SK-N-SH treated with all-trans-retinoic acid at 6 μM for 48 hours (cell line): ENCODE measurements around the gene ADAMTS9.
A peak's percentile ranks its signal among the peaks of the same experiment; 100 is the strongest.

Source experiments
- ATAC-seq: fragments of 200-7000 bp; cut with Tn5 transposase; 3 replicates; pipeline ENCODE4 v1.9.1; 2020; ENCODE audit warnings: mild to moderate bottlenecking, moderate library complexity
- BACH2 ChIP-seq: fragments of 250-450 bp; sonication (Bioruptor Pico); IDR thresholded peaks from 2 replicates; pipeline ENCODE4 v1.9.0; 2021; ENCODE audit warnings: mild to moderate bottlenecking, borderline replicate concordance
- ESRRG ChIP-seq: fragments of 250-450 bp; sonication (Bioruptor Pico); IDR thresholded peaks from 2 replicates; pipeline ENCODE4 v1.6.1; 2021; ENCODE audit warnings: mild to moderate bottlenecking
- GLIS3 ChIP-seq: fragments of 250-450 bp; sonication (Bioruptor Pico); IDR thresholded peaks from 2 replicates; pipeline ENCODE4 v1.5.0; 2020; ENCODE audit warnings: mild to moderate bottlenecking, moderate library complexity
- OSR1 ChIP-seq: fragments of 250-450 bp; sonication (Bioruptor Pico); IDR thresholded peaks from 2 replicates; pipeline ENCODE4 v1.8.0; 2022; ENCODE audit warnings: moderate library complexity, mild to moderate bottlenecking, inconsistent platforms
- PPARA ChIP-seq: fragments of 250-450 bp; sonication (Bioruptor Pico); IDR thresholded peaks from 2 replicates; pipeline ENCODE4 v1.5.0; 2020; ENCODE audit warnings: mild to moderate bottlenecking, borderline replicate concordance
- RARB ChIP-seq: fragments of 250-450 bp; sonication (Bioruptor Pico); IDR thresholded peaks from 2 replicates; pipeline ENCODE4 v1.8.0; 2021; ENCODE audit warnings: mild to moderate bottlenecking, moderate library complexity
- SNAI2 ChIP-seq: fragments of 250-450 bp; sonication (Bioruptor Pico); IDR thresholded peaks from 2 replicates; pipeline ENCODE4 v1.5.0; 2020; ENCODE audit warnings: mild to moderate bottlenecking, moderate library complexity
- TCF4 ChIP-seq: fragments of 250-450 bp; sonication (Bioruptor Pico); IDR thresholded peaks from 2 replicates; pipeline ENCODE4 v1.8.0; 2021; ENCODE audit warnings: mild to moderate bottlenecking, moderate library complexity, borderline replicate concordance
- TOX ChIP-seq: fragments of 250-450 bp; sonication (Bioruptor Pico); IDR thresholded peaks from 2 replicates; pipeline ENCODE4 v1.8.0; 2021; ENCODE audit warnings: mild to moderate bottlenecking, moderate library complexity, borderline replicate concordance
- ZC3H10 ChIP-seq: fragments of 250-450 bp; sonication (Bioruptor Pico); IDR thresholded peaks from 2 replicates; pipeline ENCODE4 v1.5.1; 2021; ENCODE audit warnings: mild to moderate bottlenecking, moderate library complexity
- ZFP3 ChIP-seq: fragments of 250-450 bp; sonication (Bioruptor Pico); IDR thresholded peaks from 2 replicates; pipeline ENCODE4 v1.5.0; 2020; ENCODE audit warnings: mild to moderate bottlenecking, moderate library complexity
- ZFP30 ChIP-seq: fragments of 450-650 bp; formaldehyde crosslinking; IDR thresholded peaks from 2 replicates; pipeline ENCODE4 v1.5.0; 2022; ENCODE audit warnings: mild to moderate bottlenecking, moderate library complexity
- ZNF565 ChIP-seq: fragments of 450-650 bp; formaldehyde crosslinking; conservative IDR thresholded peaks from 2 replicates; pipeline ENCODE4 v1.5.0; 2020; ENCODE audit warnings: low read depth, mild to moderate bottlenecking, moderate library complexity
- ZNF70 ChIP-seq: fragments of 450-650 bp; formaldehyde crosslinking; IDR thresholded peaks from 2 replicates; pipeline ENCODE4 v1.5.0; 2020; ENCODE audit warnings: mild to moderate bottlenecking, moderate library complexity
- ZNF8 ChIP-seq: fragments of 450-650 bp; formaldehyde crosslinking; IDR thresholded peaks from 2 replicates; pipeline ENCODE4 v1.5.0; 2020; ENCODE audit warnings: mild to moderate bottlenecking, moderate library complexity
- TF ChIP-seq, protein P1 (sequence below): fragments of 250-450 bp; sonication (Bioruptor Pico); IDR thresholded peaks from 2 replicates; pipeline ENCODE4 v1.5.1; 2021; ENCODE audit warnings: mild to moderate bottlenecking, moderate library complexity
- TF ChIP-seq, protein P2 (sequence below): fragments of 250-450 bp; sonication (Bioruptor Pico); IDR thresholded peaks from 2 replicates; pipeline ENCODE4 v1.8.0; 2020; ENCODE audit warnings: mild to moderate bottlenecking, moderate library complexity, borderline replicate concordance
- TF ChIP-seq, protein P3 (sequence below): fragments of 250-450 bp; sonication (Bioruptor Pico); IDR thresholded peaks from 2 replicates; pipeline ENCODE4 v1.8.0; 2021; ENCODE audit warnings: low read depth, mild to moderate bottlenecking, moderate library complexity, borderline replicate concordance
- TF ChIP-seq, protein P4 (sequence below): fragments of 250-450 bp; sonication (Bioruptor Pico); IDR thresholded peaks from 2 replicates; pipeline ENCODE4 v1.5.0; 2020; ENCODE audit warnings: mild to moderate bottlenecking, moderate library complexity
- TF ChIP-seq, protein P5 (sequence below): fragments of 250-450 bp; sonication (Bioruptor Pico); IDR thresholded peaks from 2 replicates; pipeline ENCODE4 v1.5.1; 2020; ENCODE audit warnings: low read depth, mild to moderate bottlenecking, moderate library complexity

The ADAMTS9 gene, protein sequence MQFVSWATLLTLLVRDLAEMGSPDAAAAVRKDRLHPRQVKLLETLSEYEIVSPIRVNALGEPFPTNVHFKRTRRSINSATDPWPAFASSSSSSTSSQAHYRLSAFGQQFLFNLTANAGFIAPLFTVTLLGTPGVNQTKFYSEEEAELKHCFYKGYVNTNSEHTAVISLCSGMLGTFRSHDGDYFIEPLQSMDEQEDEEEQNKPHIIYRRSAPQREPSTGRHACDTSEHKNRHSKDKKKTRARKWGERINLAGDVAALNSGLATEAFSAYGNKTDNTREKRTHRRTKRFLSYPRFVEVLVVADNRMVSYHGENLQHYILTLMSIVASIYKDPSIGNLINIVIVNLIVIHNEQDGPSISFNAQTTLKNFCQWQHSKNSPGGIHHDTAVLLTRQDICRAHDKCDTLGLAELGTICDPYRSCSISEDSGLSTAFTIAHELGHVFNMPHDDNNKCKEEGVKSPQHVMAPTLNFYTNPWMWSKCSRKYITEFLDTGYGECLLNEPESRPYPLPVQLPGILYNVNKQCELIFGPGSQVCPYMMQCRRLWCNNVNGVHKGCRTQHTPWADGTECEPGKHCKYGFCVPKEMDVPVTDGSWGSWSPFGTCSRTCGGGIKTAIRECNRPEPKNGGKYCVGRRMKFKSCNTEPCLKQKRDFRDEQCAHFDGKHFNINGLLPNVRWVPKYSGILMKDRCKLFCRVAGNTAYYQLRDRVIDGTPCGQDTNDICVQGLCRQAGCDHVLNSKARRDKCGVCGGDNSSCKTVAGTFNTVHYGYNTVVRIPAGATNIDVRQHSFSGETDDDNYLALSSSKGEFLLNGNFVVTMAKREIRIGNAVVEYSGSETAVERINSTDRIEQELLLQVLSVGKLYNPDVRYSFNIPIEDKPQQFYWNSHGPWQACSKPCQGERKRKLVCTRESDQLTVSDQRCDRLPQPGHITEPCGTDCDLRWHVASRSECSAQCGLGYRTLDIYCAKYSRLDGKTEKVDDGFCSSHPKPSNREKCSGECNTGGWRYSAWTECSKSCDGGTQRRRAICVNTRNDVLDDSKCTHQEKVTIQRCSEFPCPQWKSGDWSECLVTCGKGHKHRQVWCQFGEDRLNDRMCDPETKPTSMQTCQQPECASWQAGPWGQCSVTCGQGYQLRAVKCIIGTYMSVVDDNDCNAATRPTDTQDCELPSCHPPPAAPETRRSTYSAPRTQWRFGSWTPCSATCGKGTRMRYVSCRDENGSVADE (N-terminal part only)

DNA sequence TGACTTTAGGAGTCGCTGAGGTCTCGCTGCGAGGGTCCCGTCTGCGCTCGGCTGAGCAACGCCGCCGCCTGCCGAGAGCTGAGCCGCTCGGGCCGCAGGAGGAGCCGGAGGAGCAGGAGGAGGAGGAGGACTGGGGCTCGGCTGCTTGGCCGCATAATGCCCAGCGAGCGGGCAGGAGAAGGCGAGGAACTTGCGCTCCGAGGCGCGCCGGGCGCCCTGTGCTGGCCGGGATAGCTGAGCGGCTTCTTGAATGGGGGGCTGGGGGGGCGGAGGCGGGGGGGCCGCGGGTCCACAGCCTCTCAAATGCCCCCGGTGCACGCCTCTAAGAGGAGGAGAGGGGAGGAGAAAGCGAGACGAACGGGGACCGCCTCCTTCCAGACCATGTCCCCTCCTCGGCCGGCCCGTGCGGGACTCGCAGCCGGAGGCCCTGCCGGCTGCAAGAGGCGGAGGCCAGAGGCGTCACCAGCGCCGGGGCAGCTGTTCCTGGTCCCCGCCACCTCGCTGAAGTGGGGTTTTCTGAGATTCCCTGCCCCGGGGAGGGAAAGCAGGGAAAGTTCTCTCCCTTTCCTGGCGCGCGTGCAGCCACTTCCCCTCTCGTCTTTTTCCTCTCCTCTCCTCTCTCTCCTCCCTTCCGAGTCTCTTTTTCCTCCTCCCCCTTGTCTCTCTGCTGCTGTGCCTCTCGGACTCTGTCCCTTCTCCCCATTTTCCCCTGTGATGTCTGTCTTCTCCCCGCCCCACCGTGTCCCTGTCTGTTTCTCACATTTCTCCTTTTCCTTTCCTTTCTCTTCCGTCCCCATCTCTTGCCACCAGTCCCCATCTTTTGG lies at the start of gene ADAMTS9:
ADAMTS9 (minus strand) TSS at position 220 of the 824 bp plus-strand sequence. CDS start 343 bp downstream, outside the sequence.
- peak; percentile 70 for ATAC-seq
- TF ChIP-seq GLIS3 (CRISPR knock-in tag) (no peak), ZFP30 (CRISPR knock-in tag) (no peak), ZC3H10 (CRISPR knock-in tag) (no peak), ZFP3 (CRISPR knock-in tag) (no peak), RARB (CRISPR knock-in tag) (no peak), PPARA (CRISPR knock-in tag) (no peak), ZNF70 (CRISPR knock-in tag) (peak; percentile 75; the same call in 1 of the 2 replicates)
- TF ChIP-seq, protein P1, sequence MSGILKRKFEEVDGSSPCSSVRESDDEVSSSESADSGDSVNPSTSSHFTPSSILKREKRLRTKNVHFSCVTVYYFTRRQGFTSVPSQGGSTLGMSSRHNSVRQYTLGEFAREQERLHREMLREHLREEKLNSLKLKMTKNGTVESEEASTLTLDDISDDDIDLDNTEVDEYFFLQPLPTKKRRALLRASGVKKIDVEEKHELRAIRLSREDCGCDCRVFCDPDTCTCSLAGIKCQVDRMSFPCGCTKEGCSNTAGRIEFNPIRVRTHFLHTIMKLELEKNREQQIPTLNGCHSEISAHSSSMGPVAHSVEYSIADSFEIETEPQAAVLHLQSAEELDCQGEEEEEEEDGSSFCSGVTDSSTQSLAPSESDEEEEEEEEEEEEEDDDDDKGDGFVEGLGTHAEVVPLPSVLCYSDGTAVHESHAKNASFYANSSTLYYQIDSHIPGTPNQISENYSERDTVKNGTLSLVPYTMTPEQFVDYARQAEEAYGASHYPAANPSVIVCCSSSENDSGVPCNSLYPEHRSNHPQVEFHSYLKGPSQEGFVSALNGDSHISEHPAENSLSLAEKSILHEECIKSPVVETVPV (CRISPR knock-in tag): 0 out of 2 replicates have a peak, but pooled peaks have one; percentile 20
- TF ChIP-seq, protein P2, sequence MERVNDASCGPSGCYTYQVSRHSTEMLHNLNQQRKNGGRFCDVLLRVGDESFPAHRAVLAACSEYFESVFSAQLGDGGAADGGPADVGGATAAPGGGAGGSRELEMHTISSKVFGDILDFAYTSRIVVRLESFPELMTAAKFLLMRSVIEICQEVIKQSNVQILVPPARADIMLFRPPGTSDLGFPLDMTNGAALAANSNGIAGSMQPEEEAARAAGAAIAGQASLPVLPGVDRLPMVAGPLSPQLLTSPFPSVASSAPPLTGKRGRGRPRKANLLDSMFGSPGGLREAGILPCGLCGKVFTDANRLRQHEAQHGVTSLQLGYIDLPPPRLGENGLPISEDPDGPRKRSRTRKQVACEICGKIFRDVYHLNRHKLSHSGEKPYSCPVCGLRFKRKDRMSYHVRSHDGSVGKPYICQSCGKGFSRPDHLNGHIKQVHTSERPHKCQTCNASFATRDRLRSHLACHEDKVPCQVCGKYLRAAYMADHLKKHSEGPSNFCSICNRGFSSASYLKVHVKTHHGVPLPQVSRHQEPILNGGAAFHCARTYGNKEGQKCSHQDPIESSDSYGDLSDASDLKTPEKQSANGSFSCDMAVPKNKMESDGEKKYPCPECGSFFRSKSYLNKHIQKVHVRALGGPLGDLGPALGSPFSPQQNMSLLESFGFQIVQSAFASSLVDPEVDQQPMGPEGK (CRISPR knock-in tag): peak; percentile 94
- TF ChIP-seq, all 23 proteins: peak for 3

GRCh38 chr3:64732576-64732975 lies 44.8 kb upstream of the ADAMTS9 start:
- no peak for ATAC-seq
- no peak for TF ChIP-seq SNAI2 (CRISPR knock-in tag)
- no peak for TF ChIP-seq TOX (CRISPR knock-in tag)
- TF ChIP-seq, protein P3, sequence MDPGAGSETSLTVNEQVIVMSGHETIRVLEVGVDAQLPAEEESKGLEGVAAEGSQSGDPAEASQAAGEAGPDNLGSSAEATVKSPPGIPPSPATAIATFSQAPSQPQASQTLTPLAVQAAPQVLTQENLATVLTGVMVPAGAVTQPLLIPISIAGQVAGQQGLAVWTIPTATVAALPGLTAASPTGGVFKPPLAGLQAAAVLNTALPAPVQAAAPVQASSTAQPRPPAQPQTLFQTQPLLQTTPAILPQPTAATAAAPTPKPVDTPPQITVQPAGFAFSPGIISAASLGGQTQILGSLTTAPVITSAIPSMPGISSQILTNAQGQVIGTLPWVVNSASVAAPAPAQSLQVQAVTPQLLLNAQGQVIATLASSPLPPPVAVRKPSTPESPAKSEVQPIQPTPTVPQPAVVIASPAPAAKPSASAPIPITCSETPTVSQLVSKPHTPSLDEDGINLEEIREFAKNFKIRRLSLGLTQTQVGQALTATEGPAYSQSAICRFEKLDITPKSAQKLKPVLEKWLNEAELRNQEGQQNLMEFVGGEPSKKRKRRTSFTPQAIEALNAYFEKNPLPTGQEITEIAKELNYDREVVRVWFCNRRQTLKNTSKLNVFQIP (CRISPR knock-in tag): no peak
- no peak for TF ChIP-seq GLIS3 (CRISPR knock-in tag)
- no peak for TF ChIP-seq TCF4
- TF ChIP-seq, protein P1 (CRISPR knock-in tag): no peak
- TF ChIP-seq, protein P2 (CRISPR knock-in tag): no peak
- TF ChIP-seq ZC3H10 (CRISPR knock-in tag): no peak
- no peak for TF ChIP-seq ZFP30 (CRISPR knock-in tag)
- TF ChIP-seq, protein P4, sequence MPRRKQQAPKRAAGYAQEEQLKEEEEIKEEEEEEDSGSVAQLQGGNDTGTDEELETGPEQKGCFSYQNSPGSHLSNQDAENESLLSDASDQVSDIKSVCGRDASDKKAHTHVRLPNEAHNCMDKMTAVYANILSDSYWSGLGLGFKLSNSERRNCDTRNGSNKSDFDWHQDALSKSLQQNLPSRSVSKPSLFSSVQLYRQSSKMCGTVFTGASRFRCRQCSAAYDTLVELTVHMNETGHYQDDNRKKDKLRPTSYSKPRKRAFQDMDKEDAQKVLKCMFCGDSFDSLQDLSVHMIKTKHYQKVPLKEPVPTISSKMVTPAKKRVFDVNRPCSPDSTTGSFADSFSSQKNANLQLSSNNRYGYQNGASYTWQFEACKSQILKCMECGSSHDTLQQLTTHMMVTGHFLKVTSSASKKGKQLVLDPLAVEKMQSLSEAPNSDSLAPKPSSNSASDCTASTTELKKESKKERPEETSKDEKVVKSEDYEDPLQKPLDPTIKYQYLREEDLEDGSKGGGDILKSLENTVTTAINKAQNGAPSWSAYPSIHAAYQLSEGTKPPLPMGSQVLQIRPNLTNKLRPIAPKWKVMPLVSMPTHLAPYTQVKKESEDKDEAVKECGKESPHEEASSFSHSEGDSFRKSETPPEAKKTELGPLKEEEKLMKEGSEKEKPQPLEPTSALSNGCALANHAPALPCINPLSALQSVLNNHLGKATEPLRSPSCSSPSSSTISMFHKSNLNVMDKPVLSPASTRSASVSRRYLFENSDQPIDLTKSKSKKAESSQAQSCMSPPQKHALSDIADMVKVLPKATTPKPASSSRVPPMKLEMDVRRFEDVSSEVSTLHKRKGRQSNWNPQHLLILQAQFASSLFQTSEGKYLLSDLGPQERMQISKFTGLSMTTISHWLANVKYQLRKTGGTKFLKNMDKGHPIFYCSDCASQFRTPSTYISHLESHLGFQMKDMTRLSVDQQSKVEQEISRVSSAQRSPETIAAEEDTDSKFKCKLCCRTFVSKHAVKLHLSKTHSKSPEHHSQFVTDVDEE (CRISPR knock-in tag): no peak
- TF ChIP-seq OSR1: no peak
- TF ChIP-seq PPARA (CRISPR knock-in tag): no peak
- no peak for TF ChIP-seq ZNF8 (CRISPR knock-in tag)
- no peak for TF ChIP-seq ESRRG (CRISPR knock-in tag)
- TF ChIP-seq, protein P5, sequence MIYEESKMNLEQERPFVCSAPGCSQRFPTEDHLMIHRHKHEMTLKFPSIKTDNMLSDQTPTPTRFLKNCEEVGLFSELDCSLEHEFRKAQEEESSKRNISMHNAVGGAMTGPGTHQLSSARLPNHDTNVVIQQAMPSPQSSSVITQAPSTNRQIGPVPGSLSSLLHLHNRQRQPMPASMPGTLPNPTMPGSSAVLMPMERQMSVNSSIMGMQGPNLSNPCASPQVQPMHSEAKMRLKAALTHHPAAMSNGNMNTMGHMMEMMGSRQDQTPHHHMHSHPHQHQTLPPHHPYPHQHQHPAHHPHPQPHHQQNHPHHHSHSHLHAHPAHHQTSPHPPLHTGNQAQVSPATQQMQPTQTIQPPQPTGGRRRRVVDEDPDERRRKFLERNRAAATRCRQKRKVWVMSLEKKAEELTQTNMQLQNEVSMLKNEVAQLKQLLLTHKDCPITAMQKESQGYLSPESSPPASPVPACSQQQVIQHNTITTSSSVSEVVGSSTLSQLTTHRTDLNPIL (CRISPR knock-in tag): no peak
- no peak for TF ChIP-seq RARB (CRISPR knock-in tag)
- TF ChIP-seq BACH2 (CRISPR knock-in tag): no peak
- no peak for TF ChIP-seq ZNF565 (CRISPR knock-in tag)
